Suprapubic skin (tissue), 4 donors: ENCODE results near the gene PIP5KL1. TPM values are rescaled to one million over a fixed set of nuclear protein-coding genes. Genes with fewer than 3 reads are reported as not detected.

Experiments used
- DNase-seq, 2 donors: peaks; one replicate each; pipeline ENCODE4 v3.0.0-alpha.2; 2019; ENCODE audit warnings: low spot score in 2 of 2
- H3K27ac ChIP-seq: fragments of 200-600 bp; sonication (generic); one replicate; pipeline ENCODE4 v1.5.1; 2019
- H3K27me3 ChIP-seq: fragments of 200-600 bp; sonication (generic); one replicate; pipeline ENCODE4 v1.5.1; 2019
- H3K36me3 ChIP-seq: fragments of 200-600 bp; sonication (generic); one replicate; pipeline ENCODE4 v1.5.1; 2019
- H3K4me1 ChIP-seq: fragments of 200-600 bp; sonication (generic); one replicate; pipeline ENCODE4 v1.5.1; 2019
- H3K4me3 ChIP-seq: fragments of 200-600 bp; sonication (generic); one replicate; pipeline ENCODE4 v1.5.1; 2019; ENCODE audit warnings: mild to moderate bottlenecking
- H3K9me3 ChIP-seq: fragments of 200-600 bp; sonication (generic); one replicate; pipeline ENCODE4 v1.5.1; 2019
- CTCF ChIP-seq, 2 donors: fragments of 200-600 bp in 1 of 2; fragments of 450-650 bp in 1 of 2; sonication (generic) in 1 of 2; IDR thresholded peaks; one replicate each; pipeline ENCODE4 v1.5.1; 2016 to 2019; ENCODE audit warnings: antibody characterized with exemption in 2 of 2, mild to moderate bottlenecking in 1 of 2, moderate library complexity in 1 of 2
- EP300 ChIP-seq: sonication (generic); formaldehyde crosslinking; IDR thresholded peaks from one replicate; pipeline ENCODE4 v1.6.1; 2017; ENCODE audit warnings: antibody characterized with exemption
- POLR2A ChIP-seq, 2 donors: fragments of 450-650 bp; IDR thresholded peaks; one replicate each; pipeline ENCODE4 v1.6.1; 2017; ENCODE audit warnings: antibody characterized with exemption in 2 of 2, mild to moderate bottlenecking in 2 of 2, moderate library complexity in 2 of 2
- POLR2AphosphoS5 ChIP-seq, 3 donors: sonication (generic); formaldehyde crosslinking; IDR thresholded peaks; one replicate each; pipeline ENCODE4 v1.6.1; 2017; ENCODE audit warnings: antibody characterized with exemption in 3 of 3
- WGBS: methylation state at CpG from one replicate; pipeline ENCODE4 v1.1.5; 2018; 5-methylcytosine and 5-hydroxymethylcytosine counted together
- total RNA-seq, 4 donors: library from RNA; depleted of rRNA; stranded (reverse); fragments of >200 nt; gene quantifications; one replicate each; pipeline ENCODE4 v1.1.0, GENCODE V29; 2016

PIP5KL1 gene
- total RNA-seq, 4 donors from 2014 or later: 5.8 to 14.7 (median 9.2) TPM

GRCh38 chr9:127915325-127915752, 15.2 kb downstream of the PIP5KL1 start:
- peaks cover 64% of the 10 kb centered on the region for H3K4me1 ChIP-seq
- no peaks in the 10 kb centered on the region for H3K9me3 ChIP-seq
- no peak for TF ChIP-seq POLR2AphosphoS5 (IDR thresholded peaks at IDR 0.05)
- TF ChIP-seq EP300: no peak
- no peak for TF ChIP-seq POLR2A (IDR thresholded peaks at IDR 0.05)
- peaks cover 17% of the 10 kb centered on the region for H3K36me3 ChIP-seq
- peak overlapping the region; percentile 55 for H3K4me3 ChIP-seq
- H3K27me3 ChIP-seq: no peaks in the 10 kb centered on the region
- no CpG with 5 or more reads among the region's 5 CpGs for WGBS
- no peak overlapping the region for H3K27ac ChIP-seq
- no peak for DNase-seq

GRCh38 chr9:127913682-127914081, 16.9 kb downstream of the PIP5KL1 start:
- no peak for DNase-seq
- H3K4me1 ChIP-seq: peaks cover 48% of the 10 kb centered on the region
- H3K27me3 ChIP-seq: no peaks in the 10 kb centered on the region
- H3K4me3 ChIP-seq: no peak overlapping the region
- H3K9me3 ChIP-seq: no peaks in the 10 kb centered on the region
- H3K27ac ChIP-seq: no peak overlapping the region
- peaks cover 19% of the 10 kb centered on the region for H3K36me3 ChIP-seq
- WGBS: 93% methylated on average over 11 of the region's 11 CpGs
- no peak for TF ChIP-seq EP300
- TF ChIP-seq POLR2A (IDR thresholded peaks at IDR 0.05): no peak
- TF ChIP-seq CTCF (IDR thresholded peaks at IDR 0.05): no peak
- TF ChIP-seq POLR2AphosphoS5 (IDR thresholded peaks at IDR 0.05): no peak

GRCh38 chr9:127912882-127913281, 17.7 kb downstream of the PIP5KL1 start:
- TF ChIP-seq POLR2AphosphoS5 (IDR thresholded peaks at IDR 0.05) (no peak), CTCF (IDR thresholded peaks at IDR 0.05) (no peak), POLR2A (IDR thresholded peaks at IDR 0.05) (no peak), EP300 (no peak)
- no peak for DNase-seq
- Histone ChIP-seq H3K27ac (no peak overlapping the region), H3K4me1 (peaks cover 40% of the 10 kb centered on the region), H3K36me3 (peaks cover 19% of the 10 kb centered on the region), H3K4me3 (no peak overlapping the region), H3K27me3 (no peaks in the 10 kb centered on the region), H3K9me3 (no peaks in the 10 kb centered on the region)
- 86% methylated on average over 5 of the region's 5 CpGs for WGBS

GRCh38 chr9:127912296-127912695, 18.3 kb downstream of the PIP5KL1 start:
- 80% methylated on average over 2 of the region's 31 CpGs for WGBS
- H3K4me1 ChIP-seq: peaks cover 36% of the 10 kb centered on the region

GRCh38 chr9:127910613-127911205, 19.9 kb downstream of the PIP5KL1 start:
- WGBS: 42% methylated on average over 6 of the region's 6 CpGs
- DNase-seq: no peak
- TF ChIP-seq EP300 (no peak), CTCF (IDR thresholded peaks at IDR 0.05) (no peak), POLR2A (IDR thresholded peaks at IDR 0.05) (no peak), POLR2AphosphoS5 (IDR thresholded peaks at IDR 0.05) (no peak)
- Histone ChIP-seq H3K27me3 (no peaks in the 10 kb centered on the region), H3K36me3 (peaks cover 19% of the 10 kb centered on the region), H3K4me1 (peaks cover 36% of the 10 kb centered on the region), H3K27ac (no peak overlapping the region), H3K4me3 (no peak overlapping the region), H3K9me3 (no peaks in the 10 kb centered on the region)

More at GRCh38 chr9:127912296-127912695, 18.3 kb downstream of the PIP5KL1 start:
- Histone ChIP-seq H3K27ac (no peak overlapping the region), H3K36me3 (peaks cover 19% of the 10 kb centered on the region), H3K4me3 (no peak overlapping the region), H3K9me3 (no peaks in the 10 kb centered on the region), H3K27me3 (no peaks in the 10 kb centered on the region)
- no peak for TF ChIP-seq EP300
- no peak for TF ChIP-seq POLR2AphosphoS5 (IDR thresholded peaks at IDR 0.05)
- no peak for TF ChIP-seq CTCF (IDR thresholded peaks at IDR 0.05)
- no peak for TF ChIP-seq POLR2A (IDR thresholded peaks at IDR 0.05)
- DNase-seq: no peak
